ENCODE measurements around the gene ABCA13.

- TF ChIP-seq POLR2A (IDR thresholded peaks at IDR 0.05; ENCODE audit: low read depth, low read length) (no peak), POLR2AphosphoS5 (IDR thresholded peaks at IDR 0.05; ENCODE audit: low read depth, low read length) (no peak)
Observed at GRCh38 chr7:48207155-48207675, 36.0 kb downstream of the ABCA13 start.

Data from GM12892 (cell line).